Heart right ventricle (tissue), 16 donors: Measurements from ENCODE around the gene AGPAT4. TPM values are rescaled to one million over a fixed set of nuclear protein-coding genes. Genes with fewer than 3 reads are reported as not detected.
"Not testable (repeated sequence)": the region's sequence is repeated elsewhere in the genome, so short reads cannot be mapped to it uniquely, and the experiment has no call there.

Experiments
- ATAC-seq, 8 donors: fragments of 200-7000 bp; cut with Tn5 transposase; one replicate each; pipeline ENCODE4 v1.9.1; 2020; ENCODE audit warnings: mild to moderate bottlenecking in 8 of 8, moderate library complexity in 8 of 8, moderate number of reproducible peaks in 1 of 8
- DNase-seq, 2 donors: peaks; one replicate each; pipeline ENCODE4 v3.0.0-alpha.2; 2020
- H3K27ac ChIP-seq, 10 donors: fragments of 200-600 bp; sonication (generic) in 2 of 10; one replicate each; pipeline versions ENCODE4 v1.5.0 to v1.8.0; 2020 to 2022; ENCODE audit warnings: mild to moderate bottlenecking in 3 of 10
- H3K27me3 ChIP-seq, 7 donors: fragments of 200-600 bp; one replicate each; pipeline ENCODE4 v1.8.0; 2021 to 2022; ENCODE audit warnings: mild to moderate bottlenecking in 2 of 7
- H3K36me3 ChIP-seq, 9 donors: fragments of 200-600 bp; sonication (generic) in 1 of 9; one replicate each; pipeline versions ENCODE4 v1.5.0 to v1.8.0; 2020 to 2022; ENCODE audit warnings: mild to moderate bottlenecking in 2 of 9
- H3K4me1 ChIP-seq, 9 donors: fragments of 200-600 bp; sonication (generic) in 1 of 9; one replicate each; pipeline versions ENCODE4 v1.5.0 to v1.8.0; 2020 to 2022; ENCODE audit warnings: mild to moderate bottlenecking in 4 of 9
- H3K4me3 ChIP-seq, 10 donors: fragments of 200-600 bp; sonication (generic) in 2 of 10; one replicate each; pipeline versions ENCODE4 v1.5.0 to v1.8.0; 2020 to 2022; ENCODE audit warnings: mild to moderate bottlenecking in 7 of 10, moderate library complexity in 2 of 10
- H3K9me3 ChIP-seq, 11 donors: fragments of 200-600 bp in 10 of 11; sonication (generic) in 2 of 11; one replicate each; pipeline versions ENCODE4 v1.5.0 to v1.8.0; 2013 to 2022; ENCODE audit warnings: mild to moderate bottlenecking in 2 of 11, control low read depth in 1 of 11, moderate library complexity in 1 of 11
- CTCF ChIP-seq, 9 donors: fragments of 200-600 bp; sonication (generic) in 2 of 9; IDR thresholded peaks; one replicate each; pipeline versions ENCODE4 v1.5.0 to v1.8.0; 2021 to 2022; ENCODE audit warnings: antibody characterized with exemption in 9 of 9, mild to moderate bottlenecking in 5 of 9, moderate library complexity in 1 of 9
- WGBS, 2 donors: extraction: QIAGEN DNeasy Blood & Tissue Kit; methylation state at CpG; one replicate each; pipeline ENCODE4 v1.1.7; 2013; ENCODE audit warnings: inconsistent platforms in 1 of 2; 5-methylcytosine and 5-hydroxymethylcytosine counted together
- intact Hi-C, 10 donors: fragments of 100-400 bp; cut with DNase I; formaldehyde crosslinking; loops; one replicate each; pipeline versions ENCODE4 v1.11.1 to v1.14.2; 2022
- long read RNA-seq, 3 donors: library from polyadenylated mRNA; unstranded; transcript quantifications; one replicate each; pipeline ENCODE4 v2.0.0, GENCODE V29; 2020 to 2021
- polyA plus RNA-seq, 2 donors: library from polyadenylated mRNA; stranded (reverse); fragments of 200-250 nt; gene quantifications; one replicate each; pipeline ENCODE4 v1.2.3, GENCODE V29; 2013
- total RNA-seq, 10 donors: library from RNA; stranded (reverse); fragmentation: NEBNext Ultra II Directional in 3 of 10; extraction: Animal tissue kit (Norgen Biotek cat#: 25700) in 3 of 10; gene quantifications; one replicate each; pipeline versions ENCODE4 v1.2.1 to v1.2.4, GENCODE V29; 2021 to 2023
- donor health status: Arrhythmogenic right ventricular cardiomyopathy.
- donor health status: ischemic (EF 13 %, LVEDD 7.1; RV severe dilation, severe dysfunction).
- donor health status: healthy with polysubstance abuse.
- donor health status: DM: no; HTN: yes; CAD: no.
- donor health status: DM: no; HTN: no; CAD: no.
- donor health status: ischemic (EF 25% LVEDD 6.9; RV normal size, moderate dysfunction).
- donor health status: ischemic (EF 25% LVEDD 5.7; RV mildly dilated, moderate dysfunction).
- donor health status: healthy.
- donor health status: DM: yes; HTN: yes; CAD: no.
- donor health status: Ischemic cardiomyopathy.
- donor health status: ischemic (EF 35%, LVEDD 5.7; RV mildly dilated, moderate dysfunction).
- donor health status: nonischemic (EF 11% LVEDD 7.7; RV severe dilation, severe dysfunction).
- donor health status: DM: yes; HTN: yes; CAD: no.
- donor health status: PGD.
- donor health status: ischemic (EF 29% LVEDD 5.4; RV normal size, mild dysfunction).
- donor health status: nonischemic (EF 23%, LVEDD 6.1; RV moderate dilation, normal function).

Gene AGPAT4
- total RNA-seq (1 to 10 TPM; 1.3 to 3.8 (median 1.9) TPM), polyA plus RNA-seq (1 to 10 TPM; 1.2 to 1.3 TPM)
- long read RNA-seq, donor 1, partial matches to known transcripts, result 0 of 2 reads
- long read RNA-seq, donor 1, other reads (novel, unspliced or antisense), result 2 of 2 reads
- long read RNA-seq, donor 2, full-length matches to known transcripts, result 1 of 1 reads
- long read RNA-seq, donor 2, partial matches to known transcripts, result 0 of 1 reads
- long read RNA-seq, donor 2, other reads (novel, unspliced or antisense), result 0 of 1 reads
- long read RNA-seq, donor 3, full-length matches to known transcripts, result 1 of 1 reads
- long read RNA-seq, donor 3, partial matches to known transcripts, result 0 of 1 reads
- long read RNA-seq, donor 3, other reads (novel, unspliced or antisense), result 0 of 1 reads

GRCh38 chr6:161273752-161274487 lies at the start of gene AGPAT4:
AGPAT4 (minus strand) TSS chr6:161274061; CDS start chr6:161232213, 41,848 bp downstream.
- Histone ChIP-seq H3K4me1 (peaks cover 0 to 20% (median 12%) of the 10 kb centered on the region in 9 donors), H3K4me3 (peak within 1 kb of the TSS; percentile 44 to 73 (median 66)), H3K27ac (peak within 1 kb of the TSS in 9 of 10 donors; percentile 38 to 84 (median 62)), H3K27me3 (peaks cover 0 to 5% (median 0%) of the 10 kb centered on the region in 7 donors), H3K9me3 (no peaks in the 10 kb centered on the region), H3K36me3 (no peaks in the 10 kb centered on the region)
- WGBS, 2 donors, result 1% methylated on average over 21 of the region's 21 CpGs
- intact Hi-C loops, result loop anchor here in 1 of 10 donors (10.0 kb wide), 1 partner anchor 279 kb away; the partner anchor contains the start of gene MAP3K4
- DNase-seq (peak in 1 of 2 donors; percentile 78), ATAC-seq (peak; percentile 96 to 100 (median 99))
- no peak for TF ChIP-seq CTCF (IDR thresholded peaks at IDR 0.05)

- Histone ChIP-seq H3K4me3 (no peak overlapping the region), H3K36me3 (no peaks in the 10 kb centered on the region), H3K9me3 (peaks cover 0 to 11% (median 0%) of the 10 kb centered on the region in 11 donors), H3K27me3 (peaks cover 0 to 2% (median 0%) of the 10 kb centered on the region in 7 donors), H3K4me1 (no peaks in the 10 kb centered on the region), H3K27ac (no peak overlapping the region)
- no peak for TF ChIP-seq CTCF (IDR thresholded peaks at IDR 0.05)
- 58 to 61% methylated on average over 2 of the region's 2 CpGs for WGBS, 2 donors
- intact Hi-C loops, result no loop called here
- ATAC-seq, result no peak
- DNase-seq, result no peak
These were observed 45.4 kb upstream of the AGPAT4 start for GRCh38 chr6:161319231-161319630.

GRCh38 chr6:161318456-161318855 lies 44.6 kb upstream of the AGPAT4 start:
- 85 to 86% methylated on average over 6 of the region's 6 CpGs for WGBS, 2 donors
- Histone ChIP-seq H3K27me3 (no peaks in the 10 kb centered on the region), H3K27ac (no peak overlapping the region), H3K4me3 (no peak overlapping the region), H3K36me3 (no peaks in the 10 kb centered on the region), H3K4me1 (no peaks in the 10 kb centered on the region), H3K9me3 (peaks cover 0 to 11% (median 0%) of the 10 kb centered on the region in 11 donors)
- no peak for TF ChIP-seq CTCF (IDR thresholded peaks at IDR 0.05)
- intact Hi-C loops, result no loop called here
- DNase-seq (no peak), ATAC-seq (no peak)

- no peaks in the 10 kb centered on the region for H3K27me3 ChIP-seq
- no peak for DNase-seq
- no peaks in the 10 kb centered on the region for H3K4me1 ChIP-seq
- intact Hi-C loops, result no loop called here
- H3K4me3 ChIP-seq, result no peak overlapping the region
- TF ChIP-seq CTCF (IDR thresholded peaks at IDR 0.05), result no peak
- H3K36me3 ChIP-seq, result no peaks in the 10 kb centered on the region
- 96 to 97% methylated on average over 3 of the region's 3 CpGs for WGBS, 2 donors
- no peak for ATAC-seq
- H3K9me3 ChIP-seq, result peaks cover 0 to 11% (median 0%) of the 10 kb centered on the region in 11 donors
- H3K27ac ChIP-seq, result no peak overlapping the region
These were observed 42.7 kb upstream of the AGPAT4 start for GRCh38 chr6:161316531-161316930.

- ATAC-seq, H3K4me1 ChIP-seq, H3K27ac ChIP-seq, H3K27me3 ChIP-seq, intact Hi-C loops, H3K36me3 ChIP-seq, H3K4me3 ChIP-seq, DNase-seq: not testable (repeated sequence)
- peaks cover 0 to 11% (median 0%) of the 10 kb centered on the region in 11 donors for H3K9me3 ChIP-seq
- 79 to 87% methylated on average over 15 of the region's 15 CpGs for WGBS, 2 donors
These were observed 41.5 kb upstream of the AGPAT4 start for GRCh38 chr6:161315246-161315917.

- H3K4me3 ChIP-seq, result not testable (repeated sequence)
These were observed 40.8 kb upstream of the AGPAT4 start for GRCh38 chr6:161314541-161315245.

More at GRCh38 chr6:161314541-161315245, 40.8 kb upstream of the AGPAT4 start:
- H3K4me1 ChIP-seq, DNase-seq, ATAC-seq, H3K36me3 ChIP-seq, H3K27ac ChIP-seq, H3K27me3 ChIP-seq, intact Hi-C loops: not testable (repeated sequence)
- H3K9me3 ChIP-seq, result peaks cover 0 to 11% (median 0%) of the 10 kb centered on the region in 11 donors
- 92 to 96% methylated on average over 20 of the region's 20 CpGs for WGBS, 2 donors
